H1 (cell line): Measurements from ENCODE around the gene RAMP1.

Source experiments
- KDM5A ChIP-seq: fragments of 200-600 bp; IDR thresholded peaks from 2 replicates; pipeline ENCODE4 v1.7.1; 2012; ENCODE audit warnings: mild to moderate bottlenecking, low read length, inconsistent platforms, mixed read lengths
- TF ChIP-seq, protein P1 (sequence below), 3 experiments: IDR thresholded peaks; 1 replicate in 2 of 3; 2 replicates in 1 of 3; pipeline versions ENCODE4 v1.5.1 to v1.6.1; 2011; ENCODE audit warnings: low read length in 3 of 3, mild to moderate bottlenecking in 3 of 3, inconsistent platforms in 2 of 3, low read depth in 1 of 3, moderate library complexity in 1 of 3; ENCODE audit not compliant: insufficient read depth in 1 of 3; ENCODE audit errors: control extremely low read depth in 1 of 3

DNA sequence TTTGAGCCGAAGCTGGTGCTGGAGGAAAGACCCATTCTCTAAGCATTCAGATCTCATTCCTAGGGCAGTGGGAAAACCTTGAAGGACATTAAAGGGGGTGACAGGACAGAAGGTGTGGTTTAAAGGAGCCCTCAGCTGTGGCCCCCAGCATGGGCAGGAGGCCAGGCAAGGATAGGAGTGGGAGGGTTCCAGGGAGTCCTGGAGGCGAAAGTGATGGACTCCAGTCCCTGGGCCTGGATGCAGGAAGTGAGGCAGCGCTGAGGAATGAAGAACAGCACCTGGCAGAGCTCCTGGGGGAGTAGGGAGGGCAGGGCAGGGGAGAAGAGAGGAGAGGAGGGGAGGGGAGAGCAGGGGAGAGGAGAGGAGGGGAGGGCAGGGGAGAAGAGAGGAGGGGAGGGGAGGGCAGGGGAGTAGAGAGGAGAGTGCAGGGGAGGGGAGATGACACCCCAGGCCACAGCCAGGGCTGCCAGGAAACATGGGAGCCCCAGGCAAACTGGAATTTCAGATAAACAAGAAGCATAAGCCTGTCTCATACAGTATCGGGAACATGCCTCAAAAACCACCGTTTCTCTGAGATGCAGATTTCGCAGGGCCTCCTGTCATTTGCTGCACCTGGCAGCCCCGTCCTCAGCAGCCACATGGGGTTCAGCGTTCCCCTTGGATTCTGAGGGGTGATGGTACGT, 5.7 kb downstream of the RAMP1 start:
- no peak for TF ChIP-seq KDM5A
- TF ChIP-seq, protein P1, sequence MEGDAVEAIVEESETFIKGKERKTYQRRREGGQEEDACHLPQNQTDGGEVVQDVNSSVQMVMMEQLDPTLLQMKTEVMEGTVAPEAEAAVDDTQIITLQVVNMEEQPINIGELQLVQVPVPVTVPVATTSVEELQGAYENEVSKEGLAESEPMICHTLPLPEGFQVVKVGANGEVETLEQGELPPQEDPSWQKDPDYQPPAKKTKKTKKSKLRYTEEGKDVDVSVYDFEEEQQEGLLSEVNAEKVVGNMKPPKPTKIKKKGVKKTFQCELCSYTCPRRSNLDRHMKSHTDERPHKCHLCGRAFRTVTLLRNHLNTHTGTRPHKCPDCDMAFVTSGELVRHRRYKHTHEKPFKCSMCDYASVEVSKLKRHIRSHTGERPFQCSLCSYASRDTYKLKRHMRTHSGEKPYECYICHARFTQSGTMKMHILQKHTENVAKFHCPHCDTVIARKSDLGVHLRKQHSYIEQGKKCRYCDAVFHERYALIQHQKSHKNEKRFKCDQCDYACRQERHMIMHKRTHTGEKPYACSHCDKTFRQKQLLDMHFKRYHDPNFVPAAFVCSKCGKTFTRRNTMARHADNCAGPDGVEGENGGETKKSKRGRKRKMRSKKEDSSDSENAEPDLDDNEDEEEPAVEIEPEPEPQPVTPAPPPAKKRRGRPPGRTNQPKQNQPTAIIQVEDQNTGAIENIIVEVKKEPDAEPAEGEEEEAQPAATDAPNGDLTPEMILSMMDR (IDR thresholded peaks at IDR 0.05; ENCODE audit: control extremely low read depth in 1 of 3, insufficient read depth in 1 of 3, low read depth in 1 of 3, low read length in 3 of 3) = no peak
